GM19468 (cell line): ENCODE results near the gene SLC7A5.

Source experiments
- ATAC-seq: cut with Tn5 transposase; IDR thresholded peaks from one replicate; pipeline ENCODE4 v1.9.1; 2021; ENCODE audit warnings: mild to moderate bottlenecking, moderate library complexity, moderate number of reproducible peaks; ENCODE audit not compliant: unreplicated experiment; ENCODE audit errors: extremely low read depth

Gene SLC7A5

GRCh38 chr16:87847785-87848675 lies 21.3 kb downstream of the SLC7A5 start:
- no peak for ATAC-seq

- ATAC-seq = no peak
These were observed 21.9 kb downstream of the SLC7A5 start for GRCh38 chr16:87847467-87847784.

DNA sequence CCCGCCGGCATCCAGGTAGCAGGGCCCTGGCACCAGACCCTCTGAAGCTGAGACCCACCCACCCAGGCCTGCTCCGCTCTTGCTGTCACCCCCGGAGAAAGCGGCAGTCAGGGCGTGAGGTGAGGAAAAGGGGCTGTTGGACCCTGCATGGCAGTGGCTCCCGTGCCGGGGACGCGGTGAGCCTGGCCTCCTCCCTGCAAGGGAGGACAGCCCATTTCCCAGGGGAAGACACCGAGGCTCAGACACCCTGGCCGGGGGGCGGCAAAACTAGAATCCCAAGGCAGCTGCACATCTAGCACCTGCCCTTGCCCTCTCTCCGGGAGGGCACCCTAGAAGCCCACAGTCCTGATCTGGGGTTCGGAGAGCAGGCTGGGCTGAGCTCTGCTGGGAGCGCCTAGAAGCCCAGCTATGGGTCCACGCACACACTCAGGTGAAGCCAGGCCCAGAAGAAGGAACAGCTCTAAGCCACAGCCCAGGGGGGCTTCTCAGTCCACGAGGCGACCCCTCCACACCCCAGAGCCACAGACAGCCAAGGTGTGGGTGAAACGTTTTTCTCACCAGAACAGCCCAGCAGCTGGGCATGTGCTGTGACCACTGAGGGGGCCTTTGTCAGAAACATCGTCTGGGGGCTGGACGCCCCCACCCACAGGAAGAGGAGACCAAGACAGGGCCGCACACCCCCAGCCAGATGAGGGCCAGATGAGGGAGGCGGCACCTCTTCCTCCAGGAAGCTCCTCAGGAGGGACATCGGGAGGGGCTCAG lies 22.4 kb downstream of the SLC7A5 start:
- ATAC-seq = no peak

GRCh38 chr16:87845807-87846619 lies 23.3 kb downstream of the SLC7A5 start:
- no peak for ATAC-seq

DNA sequence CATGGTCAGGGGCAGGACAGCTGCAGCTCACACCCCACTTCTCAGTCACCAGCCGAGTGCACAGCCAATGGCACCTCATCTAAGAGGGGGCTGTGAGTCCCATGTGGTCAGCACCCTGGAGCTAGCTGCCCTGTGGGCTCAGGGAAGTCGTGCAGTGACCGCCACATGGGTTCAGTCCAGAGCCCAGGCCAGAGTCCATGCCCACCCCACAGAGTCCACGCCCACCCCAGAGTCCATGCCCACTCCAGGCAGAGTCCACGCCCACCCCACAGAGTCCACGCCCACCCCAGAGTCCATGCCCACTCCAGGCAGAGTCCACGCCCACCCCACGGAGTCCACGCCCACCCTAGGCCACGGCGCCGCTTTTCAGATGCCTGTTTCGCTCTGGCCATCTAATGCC lies 24.1 kb downstream of the SLC7A5 start:
- no peak for ATAC-seq

- ATAC-seq = no peak
These were observed 24.5 kb downstream of the SLC7A5 start for GRCh38 chr16:87844809-87845208.

DNA sequence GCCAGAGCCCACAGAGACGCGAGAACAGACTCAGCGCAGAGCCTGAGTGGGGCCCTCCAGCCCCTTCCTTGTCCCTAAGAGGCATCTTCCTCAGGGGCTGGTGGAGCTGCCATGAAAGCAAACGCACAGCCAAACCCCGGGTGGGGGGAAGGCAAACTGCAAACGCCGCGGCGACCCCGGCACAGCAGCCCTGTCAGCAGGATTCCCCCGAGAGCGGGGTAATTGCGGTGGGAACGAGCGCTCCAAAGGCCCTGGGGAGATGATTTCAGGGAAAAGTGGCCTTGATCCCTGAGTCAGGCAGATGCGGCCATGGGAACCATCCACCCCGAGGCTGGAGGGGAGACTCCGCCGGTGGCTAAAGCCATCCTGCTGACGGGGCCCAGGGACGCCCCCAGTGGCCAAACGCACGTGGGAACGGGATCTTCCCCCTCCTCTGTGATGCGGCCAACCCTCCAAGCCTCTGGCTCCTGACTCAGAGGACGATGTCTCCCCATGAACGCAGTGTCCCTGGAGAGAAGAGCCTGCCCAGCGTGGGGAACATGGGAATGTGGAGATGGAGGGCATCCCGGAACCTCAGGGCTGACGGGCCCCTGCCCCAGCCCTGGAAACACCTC lies 25.1 kb downstream of the SLC7A5 start:
- no peak for ATAC-seq

DNA sequence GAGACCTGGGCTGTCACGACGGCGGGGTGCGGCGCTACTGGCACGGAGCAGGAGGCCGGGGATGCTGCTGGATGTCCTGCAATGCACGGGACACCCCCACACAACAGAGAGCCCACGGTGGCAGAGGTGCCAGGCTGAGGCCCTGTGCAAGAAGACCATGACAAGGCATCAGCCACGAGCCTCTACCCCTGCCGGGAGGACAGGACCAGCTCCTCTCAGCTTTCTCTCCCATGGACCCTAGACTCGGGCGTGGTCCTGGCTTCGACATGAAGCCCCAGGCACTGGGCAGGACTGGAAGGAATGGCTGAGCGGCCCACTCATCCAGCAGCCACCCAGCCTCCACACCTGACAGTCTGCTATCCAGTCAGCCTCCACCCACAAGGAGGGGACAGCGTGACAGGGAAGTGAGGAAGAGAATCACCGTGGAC lies 25.6 kb downstream of the SLC7A5 start:
- no peak for ATAC-seq

GRCh38 chr16:87842209-87842869 lies 27.0 kb downstream of the SLC7A5 start:
- no peak for ATAC-seq

DNA sequence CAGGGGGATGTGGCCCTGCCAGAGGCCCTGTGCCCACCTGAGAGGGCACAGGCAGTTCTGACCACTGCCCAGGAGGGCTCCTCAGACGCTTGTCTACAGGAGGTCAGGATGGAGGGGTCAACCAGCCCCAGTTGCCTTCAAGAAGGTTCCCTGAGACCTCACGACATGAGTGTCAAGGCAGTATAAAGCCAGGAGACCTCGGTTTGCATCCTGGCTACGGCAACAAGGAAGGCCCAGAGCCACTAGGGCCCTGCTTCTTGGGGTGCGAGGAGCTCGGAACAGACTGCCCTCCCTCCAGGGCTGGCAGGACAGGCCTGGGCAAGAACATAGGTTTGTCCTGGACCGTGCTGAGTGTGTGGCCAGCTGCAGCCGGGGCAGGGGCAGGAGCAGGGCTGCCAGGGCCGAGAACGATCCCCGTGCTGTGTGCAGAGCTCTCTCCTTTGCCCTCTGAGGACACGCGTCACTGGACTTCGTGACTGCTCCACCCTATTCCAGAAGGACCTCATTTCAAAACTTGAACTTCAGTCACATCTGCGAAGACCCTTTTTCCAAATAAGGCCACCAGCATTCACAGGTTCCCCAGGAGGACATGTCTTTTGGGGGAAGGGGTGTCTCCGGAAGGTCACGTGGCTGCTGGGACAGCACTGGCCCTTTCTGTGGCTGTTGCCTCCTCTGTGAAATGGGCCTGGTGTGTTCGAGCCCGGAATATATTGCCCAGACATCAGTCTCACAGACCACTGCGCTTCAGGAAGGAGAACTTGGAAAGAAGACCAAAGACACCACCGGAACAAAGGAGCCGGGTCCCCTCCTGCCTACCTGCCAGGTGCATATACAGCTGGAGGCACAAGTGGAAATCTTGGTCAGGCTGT lies 27.7 kb downstream of the SLC7A5 start:
- ATAC-seq = no peak

- no peak for ATAC-seq
These were observed 28.9 kb downstream of the SLC7A5 start for GRCh38 chr16:87840271-87840978.

DNA sequence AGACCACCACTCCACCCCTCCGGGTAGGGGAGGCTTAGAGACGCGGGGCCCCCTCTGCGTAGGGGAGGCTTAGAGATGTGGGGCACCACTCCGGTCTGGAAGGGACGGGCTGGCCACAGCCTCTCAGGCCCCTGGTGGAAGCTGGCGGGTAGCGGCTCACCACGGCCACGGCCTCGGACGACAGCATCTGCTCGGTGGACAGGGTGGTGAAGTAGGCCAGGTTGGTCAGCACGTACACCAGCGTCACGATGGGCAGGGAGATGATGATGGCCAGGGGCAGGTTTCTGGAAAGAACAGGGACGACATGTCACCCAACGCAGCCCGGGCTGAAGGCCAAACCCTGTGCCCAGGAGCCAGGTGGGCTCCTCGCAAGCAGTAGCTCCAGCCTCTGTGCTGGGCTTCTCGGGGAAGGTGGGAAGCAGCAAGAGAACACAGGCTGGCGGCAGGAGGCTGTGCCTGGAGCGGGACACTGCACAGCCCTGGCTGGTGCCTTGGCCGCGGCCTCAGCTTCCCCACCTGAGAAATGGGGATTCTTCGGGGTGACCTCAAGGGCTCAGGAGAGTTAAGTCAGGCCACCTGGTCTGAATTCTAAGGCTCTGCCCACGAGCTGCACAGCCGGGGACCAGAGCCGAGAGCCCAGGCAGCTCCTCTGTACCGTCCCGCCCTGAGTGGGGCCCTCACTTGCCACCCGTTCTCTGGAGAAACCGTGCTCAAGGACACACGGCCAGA lies 29.6 kb downstream of the SLC7A5 start:
- ATAC-seq = no peak

- no peak for ATAC-seq
These were observed 30.4 kb downstream of the SLC7A5 start for GRCh38 chr16:87838643-87839541.

GRCh38 chr16:87837627-87838289 lies 31.5 kb downstream of the SLC7A5 start:
- ATAC-seq = no peak

DNA sequence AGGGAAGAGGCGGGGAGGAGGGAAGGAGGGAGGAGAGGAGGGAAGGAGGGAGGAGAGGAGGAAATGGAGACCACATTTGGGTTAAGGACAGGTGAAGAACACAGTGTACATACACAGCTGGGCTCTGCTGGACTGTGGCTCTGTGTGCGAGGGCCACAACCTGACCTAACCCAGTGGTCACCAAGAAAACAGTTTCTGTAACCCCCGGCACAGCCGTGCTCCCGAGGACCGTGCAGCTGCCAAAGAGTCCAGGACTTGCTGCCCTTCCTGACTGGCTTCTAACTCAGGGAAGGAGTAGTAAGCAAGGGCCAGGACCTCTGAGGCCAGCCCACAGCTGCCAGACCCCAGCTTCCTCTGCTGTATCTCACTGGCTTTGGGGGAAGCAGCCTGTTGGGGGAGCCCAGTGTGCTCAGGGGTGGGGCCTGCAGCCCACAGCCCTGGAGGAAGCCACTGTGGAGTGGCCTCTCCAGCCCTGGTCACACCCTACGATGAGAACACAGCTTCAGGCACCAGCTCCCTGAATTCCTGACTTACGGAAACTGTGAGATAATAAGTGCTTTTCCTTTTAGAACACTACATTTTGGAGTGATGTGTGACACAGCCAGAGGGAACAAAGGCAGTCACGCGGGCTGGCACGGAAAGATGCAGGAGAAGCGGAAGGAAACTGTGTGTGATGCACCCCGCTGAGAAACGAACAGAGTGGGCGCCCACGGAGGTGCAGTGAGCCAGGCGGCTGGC lies 32.3 kb downstream of the SLC7A5 start:
- no peak for ATAC-seq
